SKM-1 treated with dmso at 0.1 percent for 144 hours (cell line): ENCODE measurements around the gene TMEM200B.
"Not testable (repeated sequence)": the region's sequence is repeated elsewhere in the genome, so short reads cannot be mapped to it uniquely, and the experiment has no call there.

Source experiments
- DNase-seq: peaks from one replicate; lab custom pipeline; 2025; ENCODE audit not compliant: unreplicated experiment; lab: John Stamatoyannopoulos, UW

TMEM200B gene

GRCh38 chr1:29112705-29113412, 10.8 kb downstream of the TMEM200B start:
- no peak for DNase-seq

DNA sequence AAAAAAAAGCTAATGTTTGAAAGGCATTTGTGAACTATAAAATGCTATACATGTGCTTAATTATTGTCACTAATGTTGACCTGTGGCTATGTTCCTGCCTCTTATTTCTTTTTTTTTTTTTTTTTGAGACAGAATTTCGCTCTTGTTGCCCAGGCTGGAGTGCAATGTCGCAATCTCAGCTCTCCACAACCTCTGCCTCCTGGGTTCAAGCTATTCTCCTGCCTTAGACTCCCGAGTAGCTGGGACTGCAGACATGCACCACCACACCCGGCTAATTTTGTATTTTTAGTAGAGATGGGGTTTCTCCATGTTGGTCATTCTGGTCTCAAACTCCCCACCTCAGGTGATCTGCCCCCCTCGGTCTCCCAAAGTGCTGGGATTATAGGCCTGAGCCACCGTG, 15.7 kb downstream of the TMEM200B start:
- DNase-seq: not testable (repeated sequence)

DNA sequence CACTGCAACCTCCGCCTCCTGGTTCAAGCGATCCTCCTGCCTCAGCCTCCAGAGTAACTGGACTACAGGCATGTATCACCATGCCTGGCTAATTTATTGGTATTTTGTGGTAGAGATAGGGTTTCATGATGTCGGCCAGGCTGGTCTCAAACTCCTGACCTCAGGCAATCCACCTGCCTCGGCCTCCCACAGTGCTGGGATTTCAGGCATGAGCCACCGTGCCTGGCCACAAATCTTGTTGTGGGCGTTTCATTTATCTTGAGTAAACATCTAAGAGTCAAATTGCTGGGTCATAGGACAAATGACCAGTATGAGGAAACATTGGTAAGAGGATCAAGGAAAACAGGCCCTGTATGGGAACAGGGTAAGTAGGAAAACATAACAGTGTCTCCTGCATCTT, 17.9 kb downstream of the TMEM200B start:
- no peak for DNase-seq

GRCh38 chr1:29100487-29100886, 23.2 kb downstream of the TMEM200B start:
- DNase-seq: no peak

DNA sequence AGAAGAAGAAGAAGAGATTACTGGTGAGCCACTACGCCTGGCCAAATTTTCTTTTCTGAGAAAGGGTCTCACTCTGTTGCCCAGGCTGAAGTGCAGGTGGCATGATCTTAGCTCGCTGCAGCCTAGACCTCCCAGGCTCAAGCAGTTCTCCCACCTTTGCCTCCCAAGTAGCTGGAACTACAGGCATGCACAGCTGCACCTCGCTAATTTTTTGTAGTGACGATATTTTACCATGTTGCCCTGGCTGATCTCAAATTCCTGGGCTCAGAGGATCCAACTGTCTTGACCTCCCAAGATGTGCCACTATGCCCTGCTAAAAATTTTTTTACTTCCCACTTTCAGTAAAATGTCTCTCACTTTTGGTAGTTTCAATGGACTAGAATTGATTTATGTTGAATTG, 24.4 kb downstream of the TMEM200B start:
- no peak for DNase-seq

GRCh38 chr1:29096231-29096886, 27.3 kb downstream of the TMEM200B start:
- no peak for DNase-seq

DNA sequence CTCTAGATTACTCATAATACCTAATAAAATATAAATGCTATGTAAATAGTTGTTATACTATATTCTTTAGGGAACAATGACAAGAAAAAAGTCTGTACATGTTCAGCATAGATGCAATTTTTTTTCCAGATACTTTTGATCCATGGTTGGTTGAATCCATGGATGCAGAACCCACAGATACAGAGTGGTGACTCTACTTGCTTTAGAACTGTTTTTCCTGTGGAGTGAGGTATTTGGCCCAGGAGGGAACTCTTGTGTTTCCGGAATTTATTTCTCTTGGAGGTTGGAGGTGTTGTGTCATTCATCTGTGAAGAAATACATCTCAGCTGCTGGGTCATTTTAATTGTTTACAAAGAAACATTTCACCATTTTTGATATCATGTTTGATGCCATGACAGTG, 28.7 kb downstream of the TMEM200B start:
- DNase-seq: no peak

GRCh38 chr1:29094433-29094832, 29.3 kb downstream of the TMEM200B start:
- DNase-seq: no peak

DNA sequence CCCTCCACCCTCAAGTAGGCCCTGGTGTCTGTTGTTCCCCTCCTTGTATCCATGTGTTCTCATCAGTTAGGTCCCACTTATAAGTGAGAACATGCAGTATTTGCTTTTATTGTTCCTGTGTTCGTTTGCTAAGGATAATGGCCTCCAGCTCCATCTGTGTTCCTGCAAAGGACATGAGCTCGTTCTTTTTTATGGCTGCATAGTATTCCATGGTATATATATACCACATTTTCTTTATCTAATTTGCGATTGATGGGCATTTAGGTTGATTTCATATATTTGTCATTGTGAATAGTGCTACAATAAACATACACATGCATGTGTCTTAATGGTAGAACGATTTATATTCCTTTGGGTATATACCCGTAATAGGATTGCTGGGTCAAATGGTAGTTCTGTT, 31.0 kb downstream of the TMEM200B start:
- not testable (repeated sequence) for DNase-seq

DNA sequence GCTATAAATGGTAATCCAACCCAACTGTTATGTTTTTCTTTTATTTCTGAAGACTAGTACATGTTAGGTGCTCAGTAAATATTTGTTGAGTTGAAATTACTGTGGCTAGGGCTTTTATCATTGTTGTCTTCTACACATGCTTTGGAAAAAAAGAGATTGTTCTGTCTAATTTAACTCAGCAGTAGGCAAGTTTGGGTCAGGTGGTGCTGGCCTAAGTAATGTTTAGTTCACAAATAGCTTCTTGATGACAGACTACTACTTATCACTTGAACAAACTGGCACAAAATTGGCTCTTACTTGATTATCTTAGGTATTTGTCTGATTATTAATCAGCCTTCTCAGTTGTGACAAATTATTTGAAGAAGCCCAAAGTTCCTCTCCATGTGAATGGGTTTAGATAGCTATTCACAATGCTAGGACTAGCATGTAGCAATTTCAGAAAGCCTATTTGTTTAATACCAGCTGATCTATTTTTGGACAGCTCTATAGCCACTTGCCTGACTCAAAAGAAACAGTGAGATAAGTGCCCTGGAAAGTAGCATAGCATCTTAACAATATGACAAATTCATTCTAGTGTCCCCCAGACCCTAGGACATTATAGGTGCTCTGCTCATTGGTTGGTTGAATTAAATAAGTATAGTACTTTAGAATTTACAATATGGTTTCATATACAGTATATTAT, 32.6 kb downstream of the TMEM200B start:
- DNase-seq: no peak

- no peak for DNase-seq
Measured at GRCh38 chr1:29084196-29084521, 39.5 kb downstream of the TMEM200B start.

DNA sequence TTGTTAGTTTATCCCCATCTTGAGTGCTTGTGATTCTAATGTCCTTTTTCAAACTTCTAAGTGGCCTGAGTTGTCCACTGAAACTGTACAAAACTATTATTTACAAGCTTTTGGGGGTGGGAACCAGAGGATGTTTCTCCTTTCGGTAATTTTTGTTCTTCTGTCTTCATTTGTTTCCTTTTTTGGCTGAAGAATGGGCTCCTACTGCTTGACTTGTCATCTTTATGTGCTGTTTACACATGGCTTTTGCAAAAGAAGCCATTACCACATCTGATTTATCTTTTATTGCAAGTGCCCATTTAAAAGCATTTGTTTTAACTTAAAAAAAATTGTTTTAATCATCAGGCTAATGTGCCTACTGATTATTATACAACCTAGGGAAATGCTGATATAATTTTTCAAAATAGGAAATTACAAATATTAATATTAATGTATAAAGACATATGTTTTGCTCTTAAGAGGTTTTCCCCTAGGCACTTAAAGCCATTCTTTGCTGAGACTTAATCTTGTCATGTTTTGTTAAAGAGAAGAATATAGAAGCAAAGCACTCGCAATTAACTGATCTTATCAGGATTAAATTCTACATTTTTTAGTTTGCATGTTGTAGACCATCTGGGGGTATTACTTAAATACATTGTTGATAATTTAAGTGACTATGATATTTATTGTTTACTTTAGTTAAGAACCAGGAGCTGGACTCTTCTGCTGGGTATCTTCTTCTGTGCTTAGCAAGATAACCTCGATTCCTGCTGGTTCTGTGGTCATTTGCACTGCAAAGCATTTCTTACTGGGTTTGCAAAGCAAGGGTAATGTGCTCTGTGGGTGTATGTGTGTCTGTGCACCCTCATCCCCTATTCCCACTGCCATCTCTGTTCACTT, 40.1 kb downstream of the TMEM200B start:
- no peak for DNase-seq

- no peak for DNase-seq
Measured at GRCh38 chr1:29082519-29082918, 41.2 kb downstream of the TMEM200B start.

DNA sequence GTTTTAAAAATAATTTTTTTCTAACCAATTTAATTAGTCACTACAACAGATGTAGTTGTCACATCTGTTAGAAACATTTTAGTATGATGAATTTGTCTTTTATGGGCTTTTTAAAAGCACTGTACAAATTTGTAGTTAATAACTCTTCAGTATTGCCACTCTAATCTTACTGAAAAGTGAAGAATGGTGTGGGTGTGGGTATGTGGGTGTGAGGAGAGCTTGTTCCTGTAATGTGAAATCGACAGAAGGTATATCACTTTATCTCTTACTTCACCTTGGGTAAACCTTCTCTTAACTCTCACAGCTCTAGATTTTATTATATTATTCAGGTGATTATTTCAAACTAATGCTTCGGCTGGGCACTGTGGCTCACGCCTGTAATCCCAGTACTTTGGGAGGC, 42.5 kb downstream of the TMEM200B start:
- DNase-seq: no peak

DNA sequence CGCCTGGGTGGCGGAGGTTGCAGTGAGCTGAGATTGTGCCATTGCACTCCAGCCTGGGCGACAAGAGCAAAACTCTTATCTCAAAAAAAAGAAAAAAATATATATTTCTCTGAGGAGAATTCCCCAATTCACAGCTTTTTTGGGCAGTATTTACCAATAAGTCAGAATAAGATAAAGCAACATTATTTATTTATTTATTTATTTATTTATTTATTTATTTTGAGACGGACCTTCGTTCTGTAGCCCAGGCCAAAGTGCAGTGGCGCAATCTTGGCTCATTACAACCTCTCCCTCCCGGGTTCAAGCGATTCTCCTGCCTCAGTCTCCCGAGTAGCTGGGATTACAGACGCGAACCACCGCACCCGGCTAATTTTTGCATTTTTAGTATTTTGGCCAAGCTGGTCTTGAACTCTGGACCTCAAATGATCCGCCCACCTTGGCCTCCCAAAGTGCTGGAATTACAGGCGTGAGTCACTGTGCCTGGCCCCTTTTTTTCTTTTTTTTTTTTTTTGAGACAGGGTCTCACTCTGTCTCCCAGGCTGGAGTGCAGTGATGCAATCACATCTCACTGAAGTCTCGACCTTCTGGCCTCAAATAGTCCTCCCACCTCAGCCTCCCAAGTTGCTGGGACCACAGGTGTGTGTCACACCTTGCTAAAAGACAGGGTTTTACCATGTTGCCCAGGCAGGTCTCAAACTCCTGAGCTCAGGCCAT, 43.6 kb downstream of the TMEM200B start:
- DNase-seq: not testable (repeated sequence)

DNA sequence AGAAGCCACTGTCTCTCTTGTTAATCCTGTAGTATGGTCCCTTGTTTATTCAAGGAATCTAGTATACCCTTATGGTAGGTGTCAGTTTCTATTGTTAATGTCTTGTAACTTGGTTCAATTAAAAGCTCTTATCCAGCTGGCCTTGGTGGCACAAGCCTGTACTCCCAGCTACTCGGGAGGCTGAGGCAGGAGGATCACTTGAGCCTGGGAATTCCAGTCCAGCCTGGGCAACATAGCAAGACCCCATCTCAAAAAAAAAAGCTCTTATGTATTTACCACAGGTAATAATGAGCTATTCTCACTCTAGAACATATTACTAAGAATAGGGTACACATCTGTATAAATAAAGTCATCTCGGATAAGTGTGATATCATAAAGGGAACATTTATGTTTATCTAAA, 46.5 kb downstream of the TMEM200B start:
- no peak for DNase-seq
